Measurements from ENCODE around the gene PTPRJ. TPM values are rescaled to one million over a fixed set of nuclear protein-coding genes. Genes with fewer than 3 reads are reported as not detected.

PTPRJ gene
- total RNA-seq, 1 experiment from 2014 or later: 59.4 TPM

DNA sequence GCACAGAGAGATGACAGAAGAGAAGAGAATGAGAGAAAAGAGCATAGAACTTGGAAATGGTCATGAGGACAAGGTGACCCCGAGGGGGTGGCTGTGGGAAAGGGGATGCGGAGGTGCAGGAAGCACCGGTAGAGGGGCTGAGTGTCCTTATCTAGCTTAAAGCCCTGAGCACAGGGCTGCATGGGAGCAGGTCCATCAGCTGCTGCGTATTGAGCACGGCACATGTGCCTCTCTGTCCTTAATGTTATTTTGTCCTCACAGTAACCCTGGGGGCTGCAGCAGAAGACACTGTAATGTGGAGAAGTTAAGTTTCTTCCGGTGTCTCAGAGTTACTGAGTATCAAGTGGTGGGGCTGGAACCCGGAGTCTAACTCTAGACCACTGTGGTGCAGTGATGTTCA lies 141.9 kb downstream of the PTPRJ start:
- no peak for TF ChIP-seq CTCF (IDR thresholded peaks at IDR 0.05; ENCODE audit: unreplicated experiment)
- BruUV-seq (replicated peaks): no TSS peak
- CTCF ChIA-PET: no interaction called here

GRCh38 chr11:48122656-48123055 lies 142.3 kb downstream of the PTPRJ start:
- no TSS peak for BruUV-seq (replicated peaks)

More for the DNA sequence above, 141.9 kb downstream of the PTPRJ start:
- Mint-ChIP-seq H3K4me1 (ENCODE audit: low read depth, unreplicated experiment) (no peaks in the 10 kb centered on the region), H3K27ac (ENCODE audit: unreplicated experiment) (no peak overlapping the region), H3K4me3 (ENCODE audit: low read depth, unreplicated experiment) (no peak overlapping the region), H3K9me3 (ENCODE audit: low read depth, unreplicated experiment) (no peaks in the 10 kb centered on the region), H3K27me3 (ENCODE audit: unreplicated experiment) (no peaks in the 10 kb centered on the region), H3K36me3 (ENCODE audit: insufficient read depth, unreplicated experiment) (peaks cover 25% of the 10 kb centered on the region)
- DNase-seq: no peak
- intact Hi-C loops (cut with micrococcal nuclease; ENCODE audit: unreplicated experiment): no loop called here

GRCh38 chr11:48123254-48123875 lies 143.0 kb downstream of the PTPRJ start:
- Mint-ChIP-seq H3K27me3 (ENCODE audit: unreplicated experiment) (no peaks in the 10 kb centered on the region), H3K4me1 (ENCODE audit: low read depth, unreplicated experiment) (no peaks in the 10 kb centered on the region), H3K36me3 (ENCODE audit: insufficient read depth, unreplicated experiment) (peaks cover 27% of the 10 kb centered on the region), H3K27ac (ENCODE audit: unreplicated experiment) (no peak overlapping the region), H3K9me3 (ENCODE audit: low read depth, unreplicated experiment) (no peaks in the 10 kb centered on the region), H3K4me3 (ENCODE audit: low read depth, unreplicated experiment) (no peak overlapping the region)
- intact Hi-C loops (cut with micrococcal nuclease; ENCODE audit: unreplicated experiment): no loop called here
- no TSS peak for BruUV-seq (replicated peaks)
- CTCF ChIA-PET: no interaction called here
- no peak for DNase-seq
- TF ChIP-seq CTCF (IDR thresholded peaks at IDR 0.05; ENCODE audit: unreplicated experiment): no peak

More at GRCh38 chr11:48122656-48123055, 142.3 kb downstream of the PTPRJ start:
- DNase-seq: no peak
- no peak overlapping the region for H3K27ac Mint-ChIP-seq (ENCODE audit: unreplicated experiment)
- H3K36me3 Mint-ChIP-seq (ENCODE audit: insufficient read depth, unreplicated experiment): peaks cover 25% of the 10 kb centered on the region
- H3K27me3 Mint-ChIP-seq (ENCODE audit: unreplicated experiment): no peaks in the 10 kb centered on the region
- H3K4me1 Mint-ChIP-seq (ENCODE audit: low read depth, unreplicated experiment): no peaks in the 10 kb centered on the region
- H3K9me3 Mint-ChIP-seq (ENCODE audit: low read depth, unreplicated experiment): no peaks in the 10 kb centered on the region
- CTCF ChIA-PET: no interaction called here
- TF ChIP-seq CTCF (IDR thresholded peaks at IDR 0.05; ENCODE audit: unreplicated experiment): no peak
- no peak overlapping the region for H3K4me3 Mint-ChIP-seq (ENCODE audit: low read depth, unreplicated experiment)
- intact Hi-C loops (cut with micrococcal nuclease; ENCODE audit: unreplicated experiment): no loop called here

- H3K27me3 Mint-ChIP-seq (ENCODE audit: unreplicated experiment): no peaks in the 10 kb centered on the region
- no peak for TF ChIP-seq CTCF (IDR thresholded peaks at IDR 0.05; ENCODE audit: unreplicated experiment)
- intact Hi-C loops (cut with micrococcal nuclease; ENCODE audit: unreplicated experiment): no loop called here
- DNase-seq: no peak
- H3K9me3 Mint-ChIP-seq (ENCODE audit: low read depth, unreplicated experiment): no peaks in the 10 kb centered on the region
- BruUV-seq (replicated peaks): no TSS peak
- no peak overlapping the region for H3K4me3 Mint-ChIP-seq (ENCODE audit: low read depth, unreplicated experiment)
- H3K36me3 Mint-ChIP-seq (ENCODE audit: insufficient read depth, unreplicated experiment): peaks cover 25% of the 10 kb centered on the region
- H3K4me1 Mint-ChIP-seq (ENCODE audit: low read depth, unreplicated experiment): no peaks in the 10 kb centered on the region
- H3K27ac Mint-ChIP-seq (ENCODE audit: unreplicated experiment): no peak overlapping the region
- CTCF ChIA-PET: no interaction called here
Observed at GRCh38 chr11:48123934-48124755, 143.8 kb downstream of the PTPRJ start.
